ENCODE results near the gene VSIG2.

The VSIG2 gene

GRCh38 chr11:124768914-124769313 lies 16.9 kb upstream of the VSIG2 start:
- POLR2A ChIA-PET, result interaction anchor here (0.9 kb wide), 1 partner anchor 22 kb away, joined by 3 read pairs; no protein-coding TSS in a partner anchor
- TF ChIP-seq OSR2 (tag by site-specific recombination; IDR thresholded peaks at IDR 0.05) (no peak), ZNF621 (tag by site-specific recombination; IDR thresholded peaks at IDR 0.05) (no peak), ZNF677 (tag by site-specific recombination; IDR thresholded peaks at IDR 0.05) (no peak), ZNF670 (tag by site-specific recombination; IDR thresholded peaks at IDR 0.05; ENCODE audit: low read depth) (no peak), ZNF658 (tag by site-specific recombination; IDR thresholded peaks at IDR 0.05) (no peak), SALL2 (tag by site-specific recombination; IDR thresholded peaks at IDR 0.05; ENCODE audit: borderline replicate concordance) (no peak), ZNF26 (tag by site-specific recombination; IDR thresholded peaks at IDR 0.05) (no peak), BCL11B (tag by site-specific recombination; IDR thresholded peaks at IDR 0.05; ENCODE audit: low read depth) (no peak), ZNF48 (tag by site-specific recombination; IDR thresholded peaks at IDR 0.05) (no peak), ZNF23 (tag by site-specific recombination; IDR thresholded peaks at IDR 0.05; ENCODE audit: borderline replicate concordance) (no peak), ZNF521 (tag by site-specific recombination; IDR thresholded peaks at IDR 0.05) (no peak)

GRCh38 chr11:124766156-124766555 lies 14.1 kb upstream of the VSIG2 start:
- POLR2A ChIA-PET, result no interaction called here
- CTCF ChIA-PET, result interaction anchor here (0.7 to 4.3 kb wide), 8 partner anchors 9 to 127 kb away, joined by 3 to 42 read pairs (median 5); no protein-coding TSS in a partner anchor
- no peaks in the 10 kb centered on the region for H3K4me1 ChIP-seq (ENCODE audit: control insufficient read depth, insufficient read depth, low read length)
- H3K4me3 ChIP-seq (ENCODE audit: low read depth, low read length), result no peak overlapping the region
- peaks cover 0 to 37% of the 10 kb centered on the region in 2 experiments; a peak in 1 of 3 replicates for H3K36me3 ChIP-seq (ENCODE audit: control insufficient read depth in 2 of 2, insufficient read depth in 1 of 2, low read length in 2 of 2)
- no peaks in the 10 kb centered on the region for H3K9me3 ChIP-seq (ENCODE audit: control insufficient read depth, insufficient read depth, low read depth, low read length)
- H3K27ac ChIP-seq (ENCODE audit: extremely low read depth, low read depth, low read length), result no peak overlapping the region
- no peak for TF ChIP-seq ZNF18 (tag by site-specific recombination; IDR thresholded peaks at IDR 0.05)
- TF ChIP-seq ZNF558 (tag by site-specific recombination; IDR thresholded peaks at IDR 0.05), result no peak
- TF ChIP-seq ZNF202 (tag by site-specific recombination; IDR thresholded peaks at IDR 0.05; ENCODE audit: borderline replicate concordance), result no peak
- TF ChIP-seq GLI2 (tag by site-specific recombination; IDR thresholded peaks at IDR 0.05; ENCODE audit: borderline replicate concordance, low read depth), result no peak
- TF ChIP-seq ZNF768 (tag by site-specific recombination; IDR thresholded peaks at IDR 0.05), result no peak
- TF ChIP-seq ZNF239 (tag by site-specific recombination; IDR thresholded peaks at IDR 0.05), result no peak
- TF ChIP-seq ZNF324 (tag by site-specific recombination; IDR thresholded peaks at IDR 0.05), result no peak
- TF ChIP-seq ZBTB48 (tag by site-specific recombination; IDR thresholded peaks at IDR 0.05), result no peak
- TF ChIP-seq OSR2 (tag by site-specific recombination; IDR thresholded peaks at IDR 0.05), result no peak
- TF ChIP-seq HOXC10 (CRISPR knock-in tag; IDR thresholded peaks at IDR 0.05), result no peak
- no peak for TF ChIP-seq ZNF677 (tag by site-specific recombination; IDR thresholded peaks at IDR 0.05)
- no peak for TF ChIP-seq ZNF560 (tag by site-specific recombination; IDR thresholded peaks at IDR 0.05; ENCODE audit: borderline replicate concordance)
- no peak for TF ChIP-seq ZNF157 (tag by site-specific recombination; IDR thresholded peaks at IDR 0.05)
- no peak for TF ChIP-seq ZNF292 (tag by site-specific recombination; IDR thresholded peaks at IDR 0.05; ENCODE audit: borderline replicate concordance, low read depth)
- no peak for TF ChIP-seq PRDM10 (tag by site-specific recombination; IDR thresholded peaks at IDR 0.05)
- TF ChIP-seq ZNF398 (tag by site-specific recombination; IDR thresholded peaks at IDR 0.05), result no peak
- no peak for TF ChIP-seq REPIN1 (tag by site-specific recombination; IDR thresholded peaks at IDR 0.05; ENCODE audit: low read depth)

More at GRCh38 chr11:124768914-124769313, 16.9 kb upstream of the VSIG2 start:
- CTCF ChIA-PET, result interaction anchor here (0.5 to 2.7 kb wide), 9 partner anchors 8 to 685 kb away, joined by 3 to 18 read pairs (median 3); no protein-coding TSS in a partner anchor
- Histone ChIP-seq H3K27ac (ENCODE audit: extremely low read depth, low read depth, low read length) (no peak overlapping the region), H3K4me1 (ENCODE audit: control insufficient read depth, insufficient read depth, low read length) (no peaks in the 10 kb centered on the region), H3K9me3 (ENCODE audit: control insufficient read depth, insufficient read depth, low read depth, low read length) (no peaks in the 10 kb centered on the region), H3K36me3 (ENCODE audit: control insufficient read depth in 2 of 2, insufficient read depth in 1 of 2, low read length in 2 of 2) (peaks cover 0 to 52% of the 10 kb centered on the region in 2 experiments; a peak in 1 of 3 replicates), H3K4me3 (ENCODE audit: low read depth, low read length) (no peak overlapping the region)
